ENCODE measurements around the gene ARHGEF12. TPM values are rescaled to one million over a fixed set of nuclear protein-coding genes. Genes with fewer than 3 reads are reported as not detected.
A peak's percentile ranks its signal among the peaks of the same experiment; 100 is the strongest.

ARHGEF12 gene
- total RNA-seq, 2 experiments from 2014 or later = 15.4 to 16.5 TPM

DNA sequence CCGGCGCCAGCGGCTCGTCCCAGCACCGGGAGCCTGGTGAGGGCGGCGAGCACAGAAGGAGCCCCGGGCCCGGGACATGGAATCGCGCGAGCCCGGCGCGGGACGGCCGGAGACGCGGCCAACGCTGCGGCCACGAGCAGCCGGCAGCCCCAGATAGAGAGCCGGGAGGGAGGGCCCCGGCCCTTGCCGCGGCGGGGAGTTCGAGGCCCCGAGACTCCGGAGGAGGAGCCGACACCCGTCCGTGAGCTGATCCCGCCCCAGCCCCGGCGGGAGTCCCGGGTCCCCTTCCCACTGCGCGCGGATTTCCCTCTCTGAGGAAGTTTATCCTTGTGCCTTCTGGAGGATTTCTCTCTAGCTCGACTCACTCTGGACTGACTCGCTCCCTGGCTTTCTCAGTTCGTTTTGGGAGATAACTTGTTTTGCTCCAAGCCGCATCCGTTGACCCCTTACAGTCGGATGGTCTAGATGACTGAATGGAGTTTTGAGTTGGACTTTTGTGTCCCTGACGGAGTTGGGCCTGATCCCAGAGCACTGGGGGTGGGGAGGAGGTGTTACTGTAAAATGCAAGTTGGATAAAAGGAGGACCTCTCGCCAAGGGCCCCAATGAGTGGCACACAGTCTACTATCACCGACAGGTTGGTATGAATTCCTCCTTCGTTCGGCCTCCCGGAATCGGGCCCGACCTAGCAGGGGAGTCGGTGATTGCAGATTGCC, 585 bp downstream of the ARHGEF12 start:
- peaks cover 49% of the 10 kb centered on the region for H3K27me3 Mint-ChIP-seq (ENCODE audit: low read depth)
- peak; percentile 37 for DNase-seq
- no peaks in the 10 kb centered on the region for H3K9me3 Mint-ChIP-seq
- H3K4me3 Mint-ChIP-seq = peak overlapping the region; percentile 87
- H3K4me1 Mint-ChIP-seq (ENCODE audit: low read depth) = peaks cover 34% of the 10 kb centered on the region
- CTCF ChIA-PET = interaction anchor here (1.8 kb wide), 1 partner anchor 11 kb away, joined by 4 read pairs; no protein-coding TSS in a partner anchor
- peak overlapping the region; percentile 57 for H3K27ac Mint-ChIP-seq
- intact Hi-C loops (cut with micrococcal nuclease) = loop anchor here (1.0 to 5.0 kb wide), 5 partner anchors 8 to 956 kb away; partner anchors contain the start of gene SC5D
- H3K36me3 Mint-ChIP-seq (ENCODE audit: low read depth) = no peaks in the 10 kb centered on the region

DNA sequence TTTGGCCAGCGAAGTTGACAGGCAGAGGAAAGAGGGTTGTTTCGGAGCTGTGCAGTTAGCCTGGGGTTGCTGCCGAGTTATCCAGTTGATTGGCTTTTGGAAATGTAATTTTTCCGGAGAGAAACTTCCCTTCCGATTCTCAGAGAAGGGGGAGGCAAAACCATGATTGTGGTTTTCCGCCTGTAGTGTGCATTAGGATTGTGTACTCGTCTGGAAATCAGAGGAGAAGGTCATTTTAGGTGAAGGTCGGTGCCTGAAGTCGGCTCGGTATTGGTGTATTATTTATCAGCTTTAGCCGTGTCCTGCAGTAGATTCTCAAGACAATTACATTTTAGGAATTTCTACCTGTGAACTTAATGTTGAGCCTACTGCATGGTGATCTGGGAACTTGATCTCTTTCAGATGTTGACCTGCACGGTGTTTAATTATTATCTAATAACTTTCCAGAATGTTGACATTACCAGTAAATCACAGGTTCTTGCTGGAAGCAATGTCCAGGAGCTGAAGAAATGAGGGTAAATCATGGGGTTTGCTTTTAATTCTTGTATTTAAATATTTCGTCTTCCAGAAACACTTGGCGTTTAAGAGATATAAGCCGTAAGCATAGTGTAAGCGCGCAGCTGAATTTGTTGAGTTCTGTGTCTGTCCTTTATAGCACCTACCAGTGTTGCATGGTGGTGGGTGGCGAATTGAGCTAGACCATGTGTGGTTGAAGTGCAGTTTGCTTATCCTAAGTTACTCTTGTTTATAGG, 1.3 kb downstream of the ARHGEF12 start:
- Mint-ChIP-seq H3K27me3 (ENCODE audit: low read depth) (peaks cover 57% of the 10 kb centered on the region), H3K4me3 (peak overlapping the region; percentile 87), H3K4me1 (ENCODE audit: low read depth) (peaks cover 34% of the 10 kb centered on the region), H3K27ac (no peak overlapping the region), H3K36me3 (ENCODE audit: low read depth) (no peaks in the 10 kb centered on the region), H3K9me3 (no peaks in the 10 kb centered on the region)
- intact Hi-C loops (cut with micrococcal nuclease) = loop anchor here (2.0 to 5.0 kb wide), 4 partner anchors 89 to 955 kb away; partner anchors contain the start of gene SC5D
- DNase-seq = no peak
- CTCF ChIA-PET = interaction anchor here (1.8 kb wide), 1 partner anchor 11 kb away, joined by 4 read pairs; no protein-coding TSS in a partner anchor

DNA sequence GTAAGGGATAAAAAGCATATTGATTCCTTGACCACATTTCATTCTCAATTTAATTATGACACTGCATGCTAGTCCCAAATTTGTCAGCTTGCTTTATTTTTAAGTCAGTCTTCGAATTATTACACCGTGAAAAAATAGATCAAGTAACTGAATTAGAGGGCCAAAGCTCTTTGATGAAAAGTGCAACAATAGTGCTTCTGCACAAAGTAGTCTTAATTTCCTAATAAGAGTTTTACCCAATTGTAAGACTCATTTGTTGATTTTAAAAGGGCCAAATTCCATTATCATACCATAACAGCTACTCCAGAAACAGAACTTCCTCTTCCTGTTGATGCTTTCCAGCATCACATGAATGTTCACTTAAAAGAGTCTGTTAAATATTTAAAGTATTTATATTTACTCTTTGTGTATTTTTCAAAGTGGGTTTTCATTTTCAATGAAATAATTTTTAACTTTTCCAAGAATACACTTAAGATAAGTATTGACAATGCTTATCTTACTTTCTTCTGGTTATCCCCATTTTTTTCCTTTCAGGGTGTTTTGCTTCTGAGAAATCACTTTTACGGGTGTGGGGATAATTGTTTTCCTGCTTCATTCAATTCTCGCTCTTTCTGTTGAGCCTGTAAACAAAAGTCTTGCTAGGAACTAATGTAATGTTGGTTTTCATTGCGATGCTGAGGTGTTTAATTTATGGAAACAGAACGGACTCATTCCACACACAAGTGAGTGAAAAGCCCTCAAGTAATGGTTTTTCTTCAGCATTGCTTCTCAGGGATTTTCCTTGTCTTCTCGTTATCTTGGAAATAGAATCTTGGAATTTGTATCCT, 2.1 kb downstream of the ARHGEF12 start:
- Mint-ChIP-seq H3K36me3 (ENCODE audit: low read depth) (no peaks in the 10 kb centered on the region), H3K4me1 (ENCODE audit: low read depth) (peaks cover 32% of the 10 kb centered on the region), H3K27me3 (ENCODE audit: low read depth) (peaks cover 53% of the 10 kb centered on the region), H3K27ac (no peak overlapping the region), H3K9me3 (no peaks in the 10 kb centered on the region), H3K4me3 (peak overlapping the region; percentile 87)
- CTCF ChIA-PET = interaction anchor here (1.2 kb wide), 1 partner anchor 37 kb away, joined by 3 read pairs; no protein-coding TSS in a partner anchor
- DNase-seq = no peak
- intact Hi-C loops (cut with micrococcal nuclease) = loop anchor here (5.0 kb wide), 1 partner anchor 614 kb away; no protein-coding TSS in a partner anchor

DNA sequence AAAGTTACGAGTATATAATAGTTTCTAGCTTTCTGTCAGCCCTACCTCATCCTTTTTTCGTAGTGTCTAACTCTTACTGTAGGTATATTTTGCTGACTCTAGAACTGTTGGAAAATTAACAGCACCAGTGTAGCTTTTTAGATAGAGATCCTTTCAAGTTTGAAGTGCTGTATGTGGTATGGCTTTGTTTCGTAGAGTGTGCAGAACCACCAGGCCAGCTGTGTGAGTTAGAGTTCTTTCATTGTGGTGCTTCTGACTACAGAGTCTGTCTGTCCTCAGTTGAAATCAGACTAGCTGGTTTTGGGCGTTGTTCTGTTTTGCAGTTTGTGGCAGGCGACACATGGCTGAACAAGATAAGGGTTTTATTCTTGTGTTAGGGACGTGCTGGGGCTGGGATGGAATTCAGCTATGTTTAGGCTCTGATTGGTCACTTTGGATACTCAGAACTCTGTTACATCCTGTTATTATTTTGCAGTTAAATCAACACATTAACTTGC, 3.2 kb downstream of the ARHGEF12 start:
- H3K4me1 Mint-ChIP-seq (ENCODE audit: low read depth) = peaks cover 41% of the 10 kb centered on the region

DNA sequence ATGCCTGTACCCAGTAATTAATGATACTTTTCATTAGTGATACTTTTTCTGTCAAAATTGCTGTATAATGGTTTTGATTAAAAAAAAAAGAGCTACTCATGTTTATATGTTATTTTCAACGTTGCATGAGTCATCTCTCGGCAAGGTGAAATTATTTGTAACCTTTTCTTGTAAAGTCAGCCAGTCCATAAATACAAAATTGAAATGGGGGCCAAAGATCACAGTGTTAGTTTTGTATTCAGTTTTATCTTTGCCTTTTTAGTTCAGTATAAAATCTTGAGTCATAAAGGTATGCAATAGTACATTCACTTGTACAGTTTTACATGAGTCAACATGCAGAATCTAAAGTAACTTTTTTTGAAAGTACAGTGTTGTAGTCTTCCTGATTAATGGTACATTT, 4.3 kb downstream of the ARHGEF12 start:
- CTCF ChIA-PET = interaction anchor here (0.6 kb wide), 2 partner anchors 163 to 1834 kb away, joined by 4 to 6 read pairs; no protein-coding TSS in a partner anchor
- Mint-ChIP-seq H3K27ac (no peak overlapping the region), H3K4me3 (no peak overlapping the region), H3K36me3 (ENCODE audit: low read depth) (no peaks in the 10 kb centered on the region), H3K9me3 (no peaks in the 10 kb centered on the region), H3K27me3 (ENCODE audit: low read depth) (peaks cover 59% of the 10 kb centered on the region), H3K4me1 (ENCODE audit: low read depth) (peaks cover 45% of the 10 kb centered on the region)
- DNase-seq = no peak
- intact Hi-C loops (cut with micrococcal nuclease) = no loop called here

More for the DNA sequence above, 3.2 kb downstream of the ARHGEF12 start:
- DNase-seq = no peak
- intact Hi-C loops (cut with micrococcal nuclease) = loop anchor here (5.0 kb wide), 1 partner anchor 613 kb away; no protein-coding TSS in a partner anchor
- H3K27ac Mint-ChIP-seq = no peak overlapping the region
- H3K9me3 Mint-ChIP-seq = no peaks in the 10 kb centered on the region
- no peaks in the 10 kb centered on the region for H3K36me3 Mint-ChIP-seq (ENCODE audit: low read depth)
- no peak overlapping the region for H3K4me3 Mint-ChIP-seq
- peaks cover 56% of the 10 kb centered on the region for H3K27me3 Mint-ChIP-seq (ENCODE audit: low read depth)
- CTCF ChIA-PET = interaction anchor here (0.6 to 1.2 kb wide), 2 partner anchors 38 to 151 kb away, joined by 3 read pairs; no protein-coding TSS in a partner anchor

DNA sequence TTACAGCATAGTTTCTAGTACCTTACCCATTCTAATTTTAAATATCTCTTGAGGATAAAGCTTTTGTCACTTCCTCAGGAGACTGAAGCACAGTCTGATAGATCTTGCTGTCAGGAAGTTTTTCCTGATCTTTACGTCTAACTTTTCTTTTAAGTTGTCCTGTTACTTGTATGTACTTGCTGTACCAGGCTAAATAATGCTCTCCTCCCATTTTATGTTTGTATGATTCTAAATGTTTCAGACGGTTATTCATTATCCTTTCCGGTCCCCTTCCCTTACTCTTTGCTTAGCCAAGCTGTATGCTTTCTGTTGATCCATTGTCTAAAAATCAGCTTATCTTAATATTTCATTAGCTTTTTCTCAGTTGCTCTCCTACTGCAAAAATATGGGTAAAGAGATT, 6.0 kb downstream of the ARHGEF12 start:
- Mint-ChIP-seq H3K27me3 (ENCODE audit: low read depth) (peaks cover 66% of the 10 kb centered on the region), H3K36me3 (ENCODE audit: low read depth) (no peaks in the 10 kb centered on the region), H3K27ac (no peak overlapping the region), H3K4me3 (no peak overlapping the region), H3K9me3 (no peaks in the 10 kb centered on the region), H3K4me1 (ENCODE audit: low read depth) (peaks cover 49% of the 10 kb centered on the region)
- no peak for DNase-seq
- intact Hi-C loops (cut with micrococcal nuclease) = no loop called here
- CTCF ChIA-PET = no interaction called here

DNA sequence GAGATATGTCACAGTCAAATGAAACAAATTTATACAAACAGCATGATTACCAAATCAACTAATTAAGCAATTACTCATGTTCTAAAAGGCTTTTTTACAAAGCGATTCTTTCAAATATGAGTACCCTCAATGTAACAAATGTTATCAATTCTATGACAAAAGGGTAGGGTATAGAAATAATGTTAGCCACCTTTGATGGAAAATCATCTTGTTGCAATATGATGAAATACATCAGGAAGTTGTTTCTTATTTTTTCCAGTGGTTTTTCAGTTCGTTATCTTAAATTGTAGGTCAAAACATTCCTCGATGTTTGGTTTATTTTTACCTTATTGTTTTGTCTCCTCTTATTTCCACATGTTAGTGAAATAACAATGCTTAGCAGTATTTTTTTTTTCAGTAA, 6.5 kb downstream of the ARHGEF12 start:
- Mint-ChIP-seq H3K27me3 (ENCODE audit: low read depth) (peaks cover 66% of the 10 kb centered on the region), H3K27ac (no peak overlapping the region), H3K4me3 (no peak overlapping the region), H3K9me3 (no peaks in the 10 kb centered on the region), H3K36me3 (ENCODE audit: low read depth) (no peaks in the 10 kb centered on the region), H3K4me1 (ENCODE audit: low read depth) (peaks cover 44% of the 10 kb centered on the region)
- intact Hi-C loops (cut with micrococcal nuclease) = no loop called here
- CTCF ChIA-PET = no interaction called here
- no peak for DNase-seq

DNA sequence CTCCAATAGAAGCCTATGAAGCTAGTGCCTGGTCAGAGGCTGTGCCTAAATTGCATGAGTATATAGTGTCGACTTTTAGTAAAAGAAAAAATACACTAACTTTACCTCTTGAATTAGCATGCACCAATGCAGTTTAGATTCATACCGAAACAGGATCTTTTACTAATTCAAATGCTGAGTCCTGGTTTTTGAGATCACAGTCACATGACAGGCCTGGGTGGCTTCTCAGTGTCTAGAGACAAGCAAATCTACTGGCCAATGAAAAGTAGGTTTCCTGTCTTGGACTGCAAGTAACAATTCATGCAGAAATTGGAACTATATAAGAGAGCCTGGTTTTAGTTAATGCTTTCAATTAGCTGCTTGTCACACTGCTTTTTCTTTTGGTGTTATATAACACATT, 7.2 kb downstream of the ARHGEF12 start:
- Mint-ChIP-seq H3K36me3 (ENCODE audit: low read depth) (no peaks in the 10 kb centered on the region), H3K4me1 (ENCODE audit: low read depth) (peaks cover 39% of the 10 kb centered on the region), H3K9me3 (no peaks in the 10 kb centered on the region), H3K4me3 (no peak overlapping the region), H3K27me3 (ENCODE audit: low read depth) (peaks cover 65% of the 10 kb centered on the region), H3K27ac (no peak overlapping the region)
- intact Hi-C loops (cut with micrococcal nuclease) = no loop called here
- peak; percentile 23 for DNase-seq
- CTCF ChIA-PET = interaction anchor here (0.6 kb wide), 1 partner anchor 80 kb away, joined by 4 read pairs; no protein-coding TSS in a partner anchor

DNA sequence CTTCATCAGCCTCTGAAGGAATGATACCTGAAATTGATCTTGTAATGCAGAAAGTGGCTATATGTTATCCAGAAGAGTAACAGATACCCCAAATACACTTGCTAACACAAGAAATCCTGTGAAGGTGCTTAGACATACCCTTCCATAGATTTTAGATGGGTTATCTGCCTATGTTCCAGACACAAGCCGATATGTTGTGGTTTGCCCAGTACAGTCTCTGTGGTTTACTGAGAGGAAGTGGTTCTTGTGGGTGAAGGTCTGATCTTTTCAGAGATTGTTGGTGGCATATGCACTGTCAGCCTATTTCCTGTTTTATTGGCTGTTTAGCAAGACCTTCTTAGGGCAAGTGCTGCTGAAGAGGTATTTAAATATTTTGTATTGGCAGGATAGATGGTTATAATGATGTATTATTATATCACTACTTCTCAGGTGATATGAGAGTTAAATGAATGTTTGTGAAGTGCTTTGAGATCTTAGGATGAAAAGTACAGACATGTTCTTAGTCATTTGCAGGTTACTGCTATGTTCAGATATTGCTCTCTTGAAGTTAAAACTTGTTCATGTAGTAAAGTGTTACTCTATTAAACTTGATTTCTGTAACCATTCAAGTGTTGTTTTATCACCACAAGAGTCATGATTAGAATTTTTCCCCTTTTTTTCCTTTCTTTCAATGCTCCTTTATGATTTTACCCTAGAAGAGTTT, 8.2 kb downstream of the ARHGEF12 start:
- intact Hi-C loops (cut with micrococcal nuclease) = loop anchor here (1.0 kb wide), 2 partner anchors 8 to 88 kb away; partner anchors contain the start of gene ARHGEF12
- no peaks in the 10 kb centered on the region for H3K9me3 Mint-ChIP-seq
- no peaks in the 10 kb centered on the region for H3K36me3 Mint-ChIP-seq (ENCODE audit: low read depth)
- peak; percentile 71 for DNase-seq
- H3K27me3 Mint-ChIP-seq (ENCODE audit: low read depth) = peaks cover 63% of the 10 kb centered on the region
- H3K4me3 Mint-ChIP-seq = no peak overlapping the region
- peaks cover 35% of the 10 kb centered on the region for H3K4me1 Mint-ChIP-seq (ENCODE audit: low read depth)
- CTCF ChIA-PET = no interaction called here
- no peak overlapping the region for H3K27ac Mint-ChIP-seq

DNA sequence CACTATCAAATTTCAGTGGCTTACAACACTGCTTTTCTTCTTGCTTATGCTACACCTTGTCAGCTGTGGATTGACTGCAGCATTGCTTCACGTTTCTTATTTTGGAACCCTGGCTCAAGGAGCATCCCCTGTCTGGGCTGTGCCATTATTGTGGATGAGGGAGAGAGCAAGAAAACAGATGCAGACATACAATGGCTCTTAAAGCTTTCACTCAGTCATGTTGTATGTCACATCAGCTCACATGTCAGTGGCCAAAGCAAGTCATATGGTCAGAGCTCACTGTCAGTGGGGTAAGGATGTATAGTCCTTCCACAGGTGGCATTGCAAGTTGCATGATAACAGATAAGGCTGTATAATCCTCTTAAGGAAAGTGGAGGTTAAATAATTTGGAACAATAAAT, 10.0 kb downstream of the ARHGEF12 start:
- no peak for DNase-seq
- CTCF ChIA-PET = no interaction called here
- intact Hi-C loops (cut with micrococcal nuclease) = no loop called here
- Mint-ChIP-seq H3K27ac (no peak overlapping the region), H3K4me3 (no peak overlapping the region), H3K9me3 (no peaks in the 10 kb centered on the region), H3K36me3 (ENCODE audit: low read depth) (no peaks in the 10 kb centered on the region), H3K27me3 (ENCODE audit: low read depth) (peaks cover 58% of the 10 kb centered on the region), H3K4me1 (ENCODE audit: low read depth) (peaks cover 24% of the 10 kb centered on the region)

DNA sequence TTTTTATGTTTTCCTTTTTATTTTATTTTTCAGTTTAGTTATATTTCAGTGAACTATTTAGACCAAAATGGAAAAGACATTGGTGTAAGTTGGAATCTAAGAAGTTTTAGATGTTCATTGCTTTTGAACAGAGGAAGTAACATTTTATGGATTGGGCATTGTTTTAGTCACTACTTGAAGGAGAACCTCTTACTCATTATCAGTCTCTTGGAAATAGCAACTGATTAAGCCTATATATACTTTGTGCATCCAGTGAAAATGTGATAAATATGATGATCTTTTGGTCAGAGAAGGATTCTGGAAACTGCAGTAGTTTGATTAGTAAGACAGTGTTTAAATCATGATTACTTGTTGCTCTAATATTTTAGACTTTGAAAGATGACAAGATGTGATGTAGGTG, 14.4 kb downstream of the ARHGEF12 start:
- CTCF ChIA-PET = no interaction called here
- Mint-ChIP-seq H3K9me3 (no peaks in the 10 kb centered on the region), H3K36me3 (ENCODE audit: low read depth) (no peaks in the 10 kb centered on the region), H3K4me1 (ENCODE audit: low read depth) (peaks cover 7% of the 10 kb centered on the region), H3K27me3 (ENCODE audit: low read depth) (peaks cover 53% of the 10 kb centered on the region), H3K27ac (no peak overlapping the region), H3K4me3 (no peak overlapping the region)
- intact Hi-C loops (cut with micrococcal nuclease) = no loop called here
- no peak for DNase-seq

Data from activated naive CD4-positive, alpha-beta T cell treated with anti-CD3 and anti-CD28 coated beads for 36 hours (primary cell).